ENCODE measurements around the gene RORB. TPM values are rescaled to one million over a fixed set of nuclear protein-coding genes. Genes with fewer than 3 reads are reported as not detected.

RORB gene
- total RNA-seq, 1 donor from 2014 or later = 0.11 TPM

DNA sequence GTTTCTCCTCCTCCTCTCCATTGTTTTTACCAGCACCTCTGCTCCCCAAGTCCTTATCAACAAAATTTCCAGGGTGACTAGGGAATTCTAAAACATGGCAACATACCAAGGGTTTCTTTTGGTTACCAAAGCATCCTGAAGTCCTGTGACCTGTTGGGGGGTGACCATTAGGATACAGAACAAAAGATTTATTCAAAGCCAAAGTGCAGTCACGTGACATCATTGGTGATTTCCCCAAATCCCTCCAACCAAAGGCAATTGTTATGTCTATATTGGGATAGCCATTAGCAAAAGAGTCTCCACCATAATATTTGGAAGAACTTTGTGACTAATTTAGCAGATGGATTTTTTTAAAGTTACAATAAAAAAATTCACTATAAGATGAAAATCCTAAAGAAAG is 222.2 kb downstream of the RORB start:
- no peaks in the 10 kb centered on the region for H3K4me1 Mint-ChIP-seq (ENCODE audit: low read depth, unreplicated experiment)
- no peak overlapping the region for H3K27ac Mint-ChIP-seq (ENCODE audit: unreplicated experiment)
- no peak overlapping the region for H3K4me3 Mint-ChIP-seq (ENCODE audit: unreplicated experiment)
- no peaks in the 10 kb centered on the region for H3K27me3 Mint-ChIP-seq (ENCODE audit: low read depth, unreplicated experiment)
- Histone ChIP-seq H3K27me3 (ENCODE audit: insufficient read depth, low read length) (no peaks in the 10 kb centered on the region), H2AFZ (ENCODE audit: low read depth, low read length) (no peak overlapping the region), H3K4me1 (ENCODE audit: insufficient read depth, low read length) (no peaks in the 10 kb centered on the region), H3K9ac (ENCODE audit: low read length) (no peak overlapping the region), H3K27ac (ENCODE audit: low read depth, low read length) (no peak overlapping the region), H3K9me3 (ENCODE audit: insufficient read depth, low read depth, low read length) (no peaks in the 10 kb centered on the region), H3K79me2 (ENCODE audit: insufficient read depth, low read length) (no peaks in the 10 kb centered on the region), H3K4me2 (ENCODE audit: low read length) (no peak overlapping the region), H3K36me3 (ENCODE audit: insufficient read depth, low read length) (no peaks in the 10 kb centered on the region), H3K4me3 (ENCODE audit: insufficient read depth, low read depth, low read length) (no peak overlapping the region), H4K20me1 (ENCODE audit: insufficient read depth, low read length) (no peaks in the 10 kb centered on the region)
- H3K36me3 Mint-ChIP-seq (ENCODE audit: low read depth, unreplicated experiment) = no peaks in the 10 kb centered on the region
- DNase-seq (ENCODE audit: low read depth) = no peak
- FAIRE-seq = no peak
- TF ChIP-seq, protein P1, sequence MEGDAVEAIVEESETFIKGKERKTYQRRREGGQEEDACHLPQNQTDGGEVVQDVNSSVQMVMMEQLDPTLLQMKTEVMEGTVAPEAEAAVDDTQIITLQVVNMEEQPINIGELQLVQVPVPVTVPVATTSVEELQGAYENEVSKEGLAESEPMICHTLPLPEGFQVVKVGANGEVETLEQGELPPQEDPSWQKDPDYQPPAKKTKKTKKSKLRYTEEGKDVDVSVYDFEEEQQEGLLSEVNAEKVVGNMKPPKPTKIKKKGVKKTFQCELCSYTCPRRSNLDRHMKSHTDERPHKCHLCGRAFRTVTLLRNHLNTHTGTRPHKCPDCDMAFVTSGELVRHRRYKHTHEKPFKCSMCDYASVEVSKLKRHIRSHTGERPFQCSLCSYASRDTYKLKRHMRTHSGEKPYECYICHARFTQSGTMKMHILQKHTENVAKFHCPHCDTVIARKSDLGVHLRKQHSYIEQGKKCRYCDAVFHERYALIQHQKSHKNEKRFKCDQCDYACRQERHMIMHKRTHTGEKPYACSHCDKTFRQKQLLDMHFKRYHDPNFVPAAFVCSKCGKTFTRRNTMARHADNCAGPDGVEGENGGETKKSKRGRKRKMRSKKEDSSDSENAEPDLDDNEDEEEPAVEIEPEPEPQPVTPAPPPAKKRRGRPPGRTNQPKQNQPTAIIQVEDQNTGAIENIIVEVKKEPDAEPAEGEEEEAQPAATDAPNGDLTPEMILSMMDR (IDR thresholded peaks at IDR 0.05; ENCODE audit: insufficient read depth, low read depth, low read length) = no peak
- TF ChIP-seq EZH2 (IDR thresholded peaks at IDR 0.05; ENCODE audit: insufficient read depth, low read length) = no peak
- no peaks in the 10 kb centered on the region for H3K9me3 Mint-ChIP-seq (ENCODE audit: unreplicated experiment)

DNA sequence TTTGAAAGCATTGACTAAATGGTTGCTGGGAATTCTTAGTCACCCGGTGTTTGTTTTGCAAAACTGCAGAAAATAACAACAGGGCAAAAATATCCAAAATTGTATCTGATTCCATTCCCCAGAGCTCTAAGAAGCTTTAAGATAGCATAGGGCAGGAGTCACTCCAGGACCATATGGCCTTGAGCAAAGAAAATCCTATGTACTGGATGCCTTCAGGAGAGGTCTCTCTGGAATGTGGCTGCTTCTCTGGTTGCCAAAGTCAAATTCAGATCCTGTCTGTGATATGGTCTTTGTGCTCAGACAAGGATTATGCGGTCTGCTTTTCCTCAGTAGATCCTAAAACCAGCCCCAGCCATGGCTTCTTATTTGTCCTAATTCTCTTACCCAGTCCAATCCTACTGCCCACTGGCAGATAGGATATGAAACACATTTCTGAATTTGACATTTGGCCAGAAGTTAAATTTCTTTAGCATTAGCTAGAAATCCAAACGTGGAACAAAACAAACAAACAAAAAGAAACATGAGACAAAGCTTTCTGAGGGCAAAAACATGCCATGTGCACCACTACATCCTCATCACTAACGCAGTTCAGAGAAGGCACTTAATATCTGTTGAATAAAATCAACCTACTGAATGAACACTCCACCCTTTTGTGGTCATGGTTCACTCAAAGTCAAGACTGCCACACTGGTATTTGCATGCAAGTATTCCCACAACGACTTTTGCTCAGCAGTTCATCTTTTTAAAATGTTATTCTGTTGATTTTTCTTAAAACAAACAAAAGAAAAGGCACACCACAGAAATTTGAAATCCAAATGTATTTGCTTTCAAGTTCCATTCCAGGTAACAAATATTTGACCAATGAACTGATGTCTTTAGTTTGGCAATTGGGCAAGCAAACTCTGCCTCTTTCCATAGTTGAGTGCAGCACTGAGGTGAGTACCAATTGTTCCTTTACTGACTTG is 224.8 kb downstream of the RORB start:
- Mint-ChIP-seq H3K27me3 (ENCODE audit: low read depth, unreplicated experiment) (no peaks in the 10 kb centered on the region), H3K36me3 (ENCODE audit: low read depth, unreplicated experiment) (no peaks in the 10 kb centered on the region), H3K27ac (ENCODE audit: unreplicated experiment) (no peak overlapping the region), H3K9me3 (ENCODE audit: unreplicated experiment) (no peaks in the 10 kb centered on the region), H3K4me3 (ENCODE audit: unreplicated experiment) (no peak overlapping the region), H3K4me1 (ENCODE audit: low read depth, unreplicated experiment) (peaks cover 2% of the 10 kb centered on the region)
- Histone ChIP-seq H3K4me3 (ENCODE audit: insufficient read depth, low read depth, low read length) (no peak overlapping the region), H3K9me3 (ENCODE audit: insufficient read depth, low read depth, low read length) (no peaks in the 10 kb centered on the region), H3K27me3 (ENCODE audit: insufficient read depth, low read length) (no peaks in the 10 kb centered on the region), H3K27ac (ENCODE audit: low read depth, low read length) (no peak overlapping the region), H3K4me1 (ENCODE audit: insufficient read depth, low read length) (no peaks in the 10 kb centered on the region), H2AFZ (ENCODE audit: low read depth, low read length) (no peak overlapping the region), H4K20me1 (ENCODE audit: insufficient read depth, low read length) (no peaks in the 10 kb centered on the region), H3K36me3 (ENCODE audit: insufficient read depth, low read length) (no peaks in the 10 kb centered on the region), H3K9ac (ENCODE audit: low read length) (no peak overlapping the region), H3K4me2 (ENCODE audit: low read length) (no peak overlapping the region), H3K79me2 (ENCODE audit: insufficient read depth, low read length) (no peaks in the 10 kb centered on the region)
- FAIRE-seq (no peak), DNase-seq (ENCODE audit: low read depth) (no peak)
- no peak for TF ChIP-seq EZH2 (IDR thresholded peaks at IDR 0.05; ENCODE audit: insufficient read depth, low read length)
- TF ChIP-seq, protein P1 (IDR thresholded peaks at IDR 0.05; ENCODE audit: insufficient read depth, low read depth, low read length) = no peak

DNA sequence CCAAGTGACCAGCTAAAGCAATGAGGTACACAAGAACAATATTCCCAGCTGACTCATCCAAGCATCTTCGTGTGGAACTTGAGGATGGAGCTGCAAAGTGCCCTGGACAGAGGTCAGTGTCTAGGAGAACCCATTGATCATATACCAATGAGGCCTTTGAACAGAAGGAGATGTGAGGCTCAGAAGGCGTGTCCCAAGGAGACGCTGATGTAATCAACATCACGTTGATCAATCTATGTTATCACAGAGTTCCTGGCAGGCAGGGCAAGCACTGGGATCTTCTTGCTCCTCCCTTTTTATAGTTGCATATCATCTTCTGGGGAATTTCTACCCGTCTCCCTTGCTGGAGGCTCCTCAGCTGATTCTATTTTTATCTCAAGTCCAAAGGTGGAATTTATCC is 227.2 kb downstream of the RORB start:
- Histone ChIP-seq H3K9ac (ENCODE audit: low read length) (no peak overlapping the region), H3K36me3 (ENCODE audit: insufficient read depth, low read length) (no peaks in the 10 kb centered on the region), H3K79me2 (ENCODE audit: insufficient read depth, low read length) (no peaks in the 10 kb centered on the region), H4K20me1 (ENCODE audit: insufficient read depth, low read length) (no peaks in the 10 kb centered on the region), H2AFZ (ENCODE audit: low read depth, low read length) (no peak overlapping the region), H3K9me3 (ENCODE audit: insufficient read depth, low read depth, low read length) (no peaks in the 10 kb centered on the region), H3K27me3 (ENCODE audit: insufficient read depth, low read length) (no peaks in the 10 kb centered on the region), H3K4me1 (ENCODE audit: insufficient read depth, low read length) (peaks cover 2% of the 10 kb centered on the region), H3K4me2 (ENCODE audit: low read length) (no peak overlapping the region), H3K27ac (ENCODE audit: low read depth, low read length) (no peak overlapping the region), H3K4me3 (ENCODE audit: insufficient read depth, low read depth, low read length) (no peak overlapping the region)
- no peak for TF ChIP-seq EZH2 (IDR thresholded peaks at IDR 0.05; ENCODE audit: insufficient read depth, low read length)
- TF ChIP-seq, protein P1 (IDR thresholded peaks at IDR 0.05; ENCODE audit: insufficient read depth, low read depth, low read length) = no peak
- Mint-ChIP-seq H3K27ac (ENCODE audit: unreplicated experiment) (no peak overlapping the region), H3K27me3 (ENCODE audit: low read depth, unreplicated experiment) (no peaks in the 10 kb centered on the region), H3K4me3 (ENCODE audit: unreplicated experiment) (no peak overlapping the region), H3K9me3 (ENCODE audit: unreplicated experiment) (no peaks in the 10 kb centered on the region), H3K36me3 (ENCODE audit: low read depth, unreplicated experiment) (no peaks in the 10 kb centered on the region), H3K4me1 (ENCODE audit: low read depth, unreplicated experiment) (peaks cover 2% of the 10 kb centered on the region)
- no peak for FAIRE-seq
- DNase-seq (ENCODE audit: low read depth) = no peak

All from astrocyte (in vitro differentiated cells and primary cell).